ENCODE measurements around the gene FREY1. TPM values are rescaled to one million over a fixed set of nuclear protein-coding genes. Genes with fewer than 3 reads are reported as not detected.
"Not testable (repeated sequence)": the region's sequence is repeated elsewhere in the genome, so short reads cannot be mapped to it uniquely, and the experiment has no call there.

The FREY1 gene
- total RNA-seq, 4 donors from 2014 or later: 0.65 to 3.7 (median 1.4) TPM

- H3K36me3 ChIP-seq: peaks cover 0 to 41% (median 30%) of the 10 kb centered on the region in 4 donors
- H3K4me3 ChIP-seq: no peak overlapping the region
- H3K27ac ChIP-seq (replicated peaks in 1 of 4): peak overlapping the region in 1 of 4 donors; percentile 79
- DNase-seq (ENCODE audit: extremely low spot score): no peak
- WGBS: 70% methylated on average over 6 of the region's 6 CpGs
- no peak for TF ChIP-seq POLR2A (IDR thresholded peaks at IDR 0.05; ENCODE audit: low read depth)
- TF ChIP-seq, protein P1, sequence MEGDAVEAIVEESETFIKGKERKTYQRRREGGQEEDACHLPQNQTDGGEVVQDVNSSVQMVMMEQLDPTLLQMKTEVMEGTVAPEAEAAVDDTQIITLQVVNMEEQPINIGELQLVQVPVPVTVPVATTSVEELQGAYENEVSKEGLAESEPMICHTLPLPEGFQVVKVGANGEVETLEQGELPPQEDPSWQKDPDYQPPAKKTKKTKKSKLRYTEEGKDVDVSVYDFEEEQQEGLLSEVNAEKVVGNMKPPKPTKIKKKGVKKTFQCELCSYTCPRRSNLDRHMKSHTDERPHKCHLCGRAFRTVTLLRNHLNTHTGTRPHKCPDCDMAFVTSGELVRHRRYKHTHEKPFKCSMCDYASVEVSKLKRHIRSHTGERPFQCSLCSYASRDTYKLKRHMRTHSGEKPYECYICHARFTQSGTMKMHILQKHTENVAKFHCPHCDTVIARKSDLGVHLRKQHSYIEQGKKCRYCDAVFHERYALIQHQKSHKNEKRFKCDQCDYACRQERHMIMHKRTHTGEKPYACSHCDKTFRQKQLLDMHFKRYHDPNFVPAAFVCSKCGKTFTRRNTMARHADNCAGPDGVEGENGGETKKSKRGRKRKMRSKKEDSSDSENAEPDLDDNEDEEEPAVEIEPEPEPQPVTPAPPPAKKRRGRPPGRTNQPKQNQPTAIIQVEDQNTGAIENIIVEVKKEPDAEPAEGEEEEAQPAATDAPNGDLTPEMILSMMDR (IDR thresholded peaks at IDR 0.05): no peak
- no peak for TF ChIP-seq EP300 (IDR thresholded peaks at IDR 0.05)
- TF ChIP-seq POLR2AphosphoS5 (IDR thresholded peaks at IDR 0.05): no peak
- intact Hi-C loops (cut with DNase I): no loop called here
- H3K4me1 ChIP-seq: peaks cover 20 to 31% (median 26%) of the 10 kb centered on the region in 4 donors
- H3K9me3 ChIP-seq: no peaks in the 10 kb centered on the region
- H3K27me3 ChIP-seq: peaks cover 0 to 3% (median 0%) of the 10 kb centered on the region in 4 donors
Observed at GRCh38 chr11:45901626-45902025, 5.4 kb downstream of the FREY1 start.

- intact Hi-C loops (cut with DNase I): no loop called here
- peak overlapping the region; percentile 61 to 84 (median 66) for H3K4me3 ChIP-seq
Observed at GRCh38 chr11:45900916-45901617, 6.0 kb downstream of the FREY1 start.

GRCh38 chr11:45900175-45900800 lies 6.8 kb downstream of the FREY1 start:
- intact Hi-C loops (cut with DNase I): not testable (repeated sequence)
- peak overlapping the region; percentile 62 to 79 (median 69) for H3K27ac ChIP-seq (replicated peaks in 1 of 4)

More at GRCh38 chr11:45900916-45901617, 6.0 kb downstream of the FREY1 start:
- no peaks in the 10 kb centered on the region for H3K9me3 ChIP-seq
- 33% methylated on average over 6 of the region's 8 CpGs for WGBS
- TF ChIP-seq, protein P1 (IDR thresholded peaks at IDR 0.05): no peak
- TF ChIP-seq POLR2A (IDR thresholded peaks at IDR 0.05; ENCODE audit: low read depth) (no peak), EP300 (IDR thresholded peaks at IDR 0.05) (no peak), POLR2AphosphoS5 (IDR thresholded peaks at IDR 0.05) (no peak)
- DNase-seq (ENCODE audit: extremely low spot score): no peak
- peaks cover 20 to 31% (median 26%) of the 10 kb centered on the region in 4 donors for H3K4me1 ChIP-seq
- peak overlapping the region; percentile 62 to 79 (median 69) for H3K27ac ChIP-seq (replicated peaks in 1 of 4)
- peaks cover 0 to 8% (median 0%) of the 10 kb centered on the region in 4 donors for H3K27me3 ChIP-seq
- peaks cover 0 to 41% (median 29%) of the 10 kb centered on the region in 4 donors for H3K36me3 ChIP-seq

GRCh38 chr11:45899448-45900174 lies 7.5 kb downstream of the FREY1 start:
- Histone ChIP-seq H3K4me3 (peak overlapping the region; percentile 61 to 84 (median 66)), H3K4me1 (peaks cover 20 to 31% (median 26%) of the 10 kb centered on the region in 4 donors), H3K27ac (replicated peaks in 1 of 4) (peak overlapping the region; percentile 62 to 79 (median 69)), H3K9me3 (no peaks in the 10 kb centered on the region), H3K36me3 (peaks cover 0 to 27% (median 23%) of the 10 kb centered on the region in 4 donors), H3K27me3 (peaks cover 0 to 21% (median 0%) of the 10 kb centered on the region in 4 donors)
- TF ChIP-seq, protein P1 (IDR thresholded peaks at IDR 0.05): no peak
- TF ChIP-seq POLR2AphosphoS5 (IDR thresholded peaks at IDR 0.05): peak; percentile 32 to 54
- TF ChIP-seq POLR2A (IDR thresholded peaks at IDR 0.05; ENCODE audit: low read depth): no peak
- no peak for TF ChIP-seq EP300 (IDR thresholded peaks at IDR 0.05)
- under 1% methylated on average over 45 of the region's 62 CpGs for WGBS
- intact Hi-C loops (cut with DNase I): no loop called here
- DNase-seq (ENCODE audit: extremely low spot score): no peak

More at GRCh38 chr11:45900175-45900800, 6.8 kb downstream of the FREY1 start:
- not testable (repeated sequence) for DNase-seq (ENCODE audit: extremely low spot score); H3K9me3 ChIP-seq
- H3K36me3 ChIP-seq: peaks cover 0 to 34% (median 27%) of the 10 kb centered on the region in 4 donors
- peak overlapping the region; percentile 61 to 84 (median 66) for H3K4me3 ChIP-seq
- WGBS: 3% methylated on average over 22 of the region's 59 CpGs
- H3K27me3 ChIP-seq: peaks cover 0 to 14% (median 0%) of the 10 kb centered on the region in 4 donors
- H3K4me1 ChIP-seq: peaks cover 20 to 31% (median 26%) of the 10 kb centered on the region in 4 donors

Data from esophagus muscularis mucosa (tissue), 4 donors.